ENCODE data around the gene MYL11.

GRCh38 chr16:30378236-30379157 is 3.9 kb downstream of the MYL11 start:
- TF ChIP-seq EZH2phosphoT487 (IDR thresholded peaks at IDR 0.05; ENCODE audit: insufficient read depth, low read depth) (no peak), EZH2 (IDR thresholded peaks at IDR 0.05; ENCODE audit: insufficient read depth, poor library complexity, severe bottlenecking) (no peak)

All from GM23248 (cell line).